B cell (primary cell): ENCODE results near the gene ACOXL.

Source experiments
- CTCF ChIP-seq: fragments of 200-600 bp; IDR thresholded peaks from one replicate; pipeline ENCODE4 v1.8.0; 2022; ENCODE audit warnings: antibody characterized with exemption, mild to moderate bottlenecking
- EZH2 ChIP-seq: IDR thresholded peaks from 2 replicates; pipeline ENCODE4 v1.6.1; 2012; ENCODE audit warnings: borderline replicate concordance, low read depth, mild to moderate bottlenecking, moderate library complexity, low read length; ENCODE audit not compliant: insufficient read depth, poor library complexity, severe bottlenecking

GRCh38 chr2:110768591-110768990 lies 36.2 kb downstream of the ACOXL start:
- TF ChIP-seq CTCF (no peak), EZH2 (no peak)
